ENCODE results near the gene FAM78A. TPM values are rescaled to one million over a fixed set of nuclear protein-coding genes. Genes with fewer than 3 reads are reported as not detected.

Gene FAM78A
- total RNA-seq, 1 donor from 2014 or later, result 0.73 TPM

GRCh38 chr9:131298341-131298740, 22.0 kb upstream of the FAM78A start:
- H3K4me2 ChIP-seq (ENCODE audit: low read length), result no peak overlapping the region
- H3K27ac ChIP-seq (ENCODE audit: low read depth, low read length), result no peak overlapping the region
- DNase-seq (ENCODE audit: low read depth) (no peak), FAIRE-seq (no peak)
- H3K36me3 ChIP-seq (ENCODE audit: insufficient read depth, low read length), result no peaks in the 10 kb centered on the region
- TF ChIP-seq, protein P1, sequence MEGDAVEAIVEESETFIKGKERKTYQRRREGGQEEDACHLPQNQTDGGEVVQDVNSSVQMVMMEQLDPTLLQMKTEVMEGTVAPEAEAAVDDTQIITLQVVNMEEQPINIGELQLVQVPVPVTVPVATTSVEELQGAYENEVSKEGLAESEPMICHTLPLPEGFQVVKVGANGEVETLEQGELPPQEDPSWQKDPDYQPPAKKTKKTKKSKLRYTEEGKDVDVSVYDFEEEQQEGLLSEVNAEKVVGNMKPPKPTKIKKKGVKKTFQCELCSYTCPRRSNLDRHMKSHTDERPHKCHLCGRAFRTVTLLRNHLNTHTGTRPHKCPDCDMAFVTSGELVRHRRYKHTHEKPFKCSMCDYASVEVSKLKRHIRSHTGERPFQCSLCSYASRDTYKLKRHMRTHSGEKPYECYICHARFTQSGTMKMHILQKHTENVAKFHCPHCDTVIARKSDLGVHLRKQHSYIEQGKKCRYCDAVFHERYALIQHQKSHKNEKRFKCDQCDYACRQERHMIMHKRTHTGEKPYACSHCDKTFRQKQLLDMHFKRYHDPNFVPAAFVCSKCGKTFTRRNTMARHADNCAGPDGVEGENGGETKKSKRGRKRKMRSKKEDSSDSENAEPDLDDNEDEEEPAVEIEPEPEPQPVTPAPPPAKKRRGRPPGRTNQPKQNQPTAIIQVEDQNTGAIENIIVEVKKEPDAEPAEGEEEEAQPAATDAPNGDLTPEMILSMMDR (IDR thresholded peaks at IDR 0.05; ENCODE audit: insufficient read depth, low read depth, low read length), result no peak
- TF ChIP-seq EZH2 (IDR thresholded peaks at IDR 0.05; ENCODE audit: insufficient read depth, low read length), result no peak
- Mint-ChIP-seq H3K4me3 (ENCODE audit: unreplicated experiment) (no peak overlapping the region), H3K9me3 (ENCODE audit: unreplicated experiment) (no peaks in the 10 kb centered on the region), H3K27me3 (ENCODE audit: low read depth, unreplicated experiment) (peaks cover 18% of the 10 kb centered on the region), H3K36me3 (ENCODE audit: low read depth, unreplicated experiment) (no peaks in the 10 kb centered on the region), H3K4me1 (ENCODE audit: low read depth, unreplicated experiment) (no peaks in the 10 kb centered on the region), H3K27ac (ENCODE audit: unreplicated experiment) (no peak overlapping the region)
- no peak overlapping the region for H3K4me3 ChIP-seq (ENCODE audit: insufficient read depth, low read depth, low read length)
- no peaks in the 10 kb centered on the region for H3K79me2 ChIP-seq (ENCODE audit: insufficient read depth, low read length)
- H4K20me1 ChIP-seq (ENCODE audit: insufficient read depth, low read length), result no peaks in the 10 kb centered on the region
- H3K9ac ChIP-seq (ENCODE audit: low read length), result no peak overlapping the region
- H2AFZ ChIP-seq (ENCODE audit: low read depth, low read length), result no peak overlapping the region
- H3K9me3 ChIP-seq (ENCODE audit: insufficient read depth, low read depth, low read length), result no peaks in the 10 kb centered on the region
- no peaks in the 10 kb centered on the region for H3K4me1 ChIP-seq (ENCODE audit: insufficient read depth, low read length)
- no peaks in the 10 kb centered on the region for H3K27me3 ChIP-seq (ENCODE audit: insufficient read depth, low read length)

- Histone ChIP-seq H3K27ac (ENCODE audit: low read depth, low read length) (no peak overlapping the region), H3K4me1 (ENCODE audit: insufficient read depth, low read length) (no peaks in the 10 kb centered on the region), H2AFZ (ENCODE audit: low read depth, low read length) (no peak overlapping the region), H3K36me3 (ENCODE audit: insufficient read depth, low read length) (no peaks in the 10 kb centered on the region), H3K79me2 (ENCODE audit: insufficient read depth, low read length) (no peaks in the 10 kb centered on the region), H3K4me2 (ENCODE audit: low read length) (no peak overlapping the region), H3K9me3 (ENCODE audit: insufficient read depth, low read depth, low read length) (no peaks in the 10 kb centered on the region), H3K9ac (ENCODE audit: low read length) (no peak overlapping the region), H4K20me1 (ENCODE audit: insufficient read depth, low read length) (no peaks in the 10 kb centered on the region), H3K27me3 (ENCODE audit: insufficient read depth, low read length) (no peaks in the 10 kb centered on the region), H3K4me3 (ENCODE audit: insufficient read depth, low read depth, low read length) (no peak overlapping the region)
- no peak for DNase-seq (ENCODE audit: low read depth)
- no peak for FAIRE-seq
- H3K4me1 Mint-ChIP-seq (ENCODE audit: low read depth, unreplicated experiment), result no peaks in the 10 kb centered on the region
- H3K4me3 Mint-ChIP-seq (ENCODE audit: unreplicated experiment), result no peak overlapping the region
- no peaks in the 10 kb centered on the region for H3K36me3 Mint-ChIP-seq (ENCODE audit: low read depth, unreplicated experiment)
- no peak overlapping the region for H3K27ac Mint-ChIP-seq (ENCODE audit: unreplicated experiment)
- no peak for TF ChIP-seq EZH2 (IDR thresholded peaks at IDR 0.05; ENCODE audit: insufficient read depth, low read length)
- TF ChIP-seq, protein P1 (IDR thresholded peaks at IDR 0.05; ENCODE audit: insufficient read depth, low read depth, low read length), result no peak
- peaks cover 18% of the 10 kb centered on the region for H3K27me3 Mint-ChIP-seq (ENCODE audit: low read depth, unreplicated experiment)
- H3K9me3 Mint-ChIP-seq (ENCODE audit: unreplicated experiment), result no peaks in the 10 kb centered on the region
Measured at GRCh38 chr9:131297903-131298302, 21.6 kb upstream of the FAM78A start.

DNA sequence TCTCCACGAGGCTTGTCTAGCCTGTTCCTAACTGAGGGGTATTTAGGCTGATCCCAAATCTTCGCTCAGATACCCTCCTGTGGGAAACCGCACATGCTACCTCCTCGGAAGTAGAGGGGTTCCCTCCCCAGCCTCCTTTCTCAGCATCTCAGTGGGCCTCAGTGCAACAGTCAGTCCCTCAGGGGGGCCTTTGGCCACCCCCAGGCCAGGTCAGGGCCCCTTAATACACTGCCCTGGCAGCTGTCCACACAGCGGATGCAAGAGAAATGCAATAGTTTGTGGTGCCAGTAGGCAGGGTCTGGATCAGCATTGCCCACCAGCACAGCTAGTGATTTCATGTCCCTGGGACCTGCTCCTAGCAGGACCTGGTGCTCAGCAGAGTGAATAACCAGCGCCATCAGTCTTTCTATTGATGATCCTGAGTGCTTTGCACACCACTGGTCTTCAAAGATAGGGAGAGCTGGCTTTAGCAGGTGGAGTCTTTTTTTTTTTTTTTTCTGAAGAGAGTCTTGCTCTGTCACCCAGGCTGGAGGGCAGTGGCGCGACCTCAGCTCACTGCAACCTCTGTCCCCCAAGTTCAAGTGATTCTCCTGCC, 20.7 kb upstream of the FAM78A start:
- FAIRE-seq (no peak), DNase-seq (ENCODE audit: low read depth) (no peak)
- no peaks in the 10 kb centered on the region for H3K4me1 ChIP-seq (ENCODE audit: insufficient read depth, low read length)
- no peaks in the 10 kb centered on the region for H3K36me3 ChIP-seq (ENCODE audit: insufficient read depth, low read length)
- H2AFZ ChIP-seq (ENCODE audit: low read depth, low read length), result no peak overlapping the region
- Mint-ChIP-seq H3K9me3 (ENCODE audit: unreplicated experiment) (no peaks in the 10 kb centered on the region), H3K27ac (ENCODE audit: unreplicated experiment) (no peak overlapping the region), H3K36me3 (ENCODE audit: low read depth, unreplicated experiment) (no peaks in the 10 kb centered on the region), H3K27me3 (ENCODE audit: low read depth, unreplicated experiment) (peaks cover 18% of the 10 kb centered on the region), H3K4me3 (ENCODE audit: unreplicated experiment) (no peak overlapping the region), H3K4me1 (ENCODE audit: low read depth, unreplicated experiment) (no peaks in the 10 kb centered on the region)
- H3K27ac ChIP-seq (ENCODE audit: low read depth, low read length), result no peak overlapping the region
- no peak overlapping the region for H3K9ac ChIP-seq (ENCODE audit: low read length)
- no peaks in the 10 kb centered on the region for H4K20me1 ChIP-seq (ENCODE audit: insufficient read depth, low read length)
- H3K9me3 ChIP-seq (ENCODE audit: insufficient read depth, low read depth, low read length), result no peaks in the 10 kb centered on the region
- no peak overlapping the region for H3K4me2 ChIP-seq (ENCODE audit: low read length)
- TF ChIP-seq EZH2 (IDR thresholded peaks at IDR 0.05; ENCODE audit: insufficient read depth, low read length), result no peak
- TF ChIP-seq, protein P1 (IDR thresholded peaks at IDR 0.05; ENCODE audit: insufficient read depth, low read depth, low read length), result no peak
- no peak overlapping the region for H3K4me3 ChIP-seq (ENCODE audit: insufficient read depth, low read depth, low read length)
- H3K27me3 ChIP-seq (ENCODE audit: insufficient read depth, low read length), result no peaks in the 10 kb centered on the region
- no peaks in the 10 kb centered on the region for H3K79me2 ChIP-seq (ENCODE audit: insufficient read depth, low read length)

Data from astrocyte (in vitro differentiated cells and primary cell).